ENCODE measurements around the gene SELENOK. TPM values are rescaled to one million over a fixed set of nuclear protein-coding genes. Genes with fewer than 3 reads are reported as not detected.

Gene SELENOK
- polyA plus RNA-seq, 1 donor from 2014 or later = 136 TPM

- Histone ChIP-seq H3K36me3 (ENCODE audit: insufficient read depth, low read length) (no peaks in the 10 kb centered on the region), H3K9me2 (ENCODE audit: insufficient read depth, low read length) (no peaks in the 10 kb centered on the region), H3K27me3 (ENCODE audit: insufficient read depth, low read depth, low read length) (peaks cover 34% of the 10 kb centered on the region), H3K4me2 (ENCODE audit: low read length) (no peak overlapping the region), H3K27ac (ENCODE audit: low read length) (no peak overlapping the region), H3K9ac (ENCODE audit: low read length) (no peak overlapping the region), H3K4me3 (ENCODE audit: low read length) (no peak overlapping the region), H3K9me3 (ENCODE audit: low read length) (no peaks in the 10 kb centered on the region), H3K79me2 (replicated peaks; ENCODE audit: insufficient read depth, low read length) (no peaks in the 10 kb centered on the region), H4K20me1 (ENCODE audit: insufficient read depth) (no peaks in the 10 kb centered on the region), H3F3A (ENCODE audit: insufficient read depth, low read length, poor library complexity, severe bottlenecking) (no peaks in the 10 kb centered on the region), H2AFZ (ENCODE audit: low read depth, low read length) (no peak overlapping the region)
- TF ChIP-seq RAD21 (conservative IDR thresholded peaks at IDR 0.05) (no peak), EZH2 (IDR thresholded peaks at IDR 0.05; ENCODE audit: borderline replicate concordance, insufficient read depth, low read length, poor library complexity, severe bottlenecking) (no peak), POLR2AphosphoS5 (IDR thresholded peaks at IDR 0.05) (no peak), TAF1 (IDR thresholded peaks at IDR 0.05; ENCODE audit: low read depth) (no peak), EP300 (conservative IDR thresholded peaks at IDR 0.05; ENCODE audit: poor library complexity, severe bottlenecking) (no peak), REST (IDR thresholded peaks at IDR 0.05; ENCODE audit: borderline replicate concordance) (no peak)
Measured at GRCh38 chr3:53844262-53845102, 47.2 kb downstream of the SELENOK start.

- Histone ChIP-seq H2AFZ (ENCODE audit: low read depth, low read length) (no peak overlapping the region), H3K9ac (ENCODE audit: low read length) (no peak overlapping the region), H3K36me3 (ENCODE audit: insufficient read depth, low read length) (no peaks in the 10 kb centered on the region), H3K79me2 (replicated peaks; ENCODE audit: insufficient read depth, low read length) (no peaks in the 10 kb centered on the region), H4K20me1 (ENCODE audit: insufficient read depth) (no peaks in the 10 kb centered on the region), H3F3A (ENCODE audit: insufficient read depth, low read length, poor library complexity, severe bottlenecking) (no peaks in the 10 kb centered on the region), H3K4me2 (ENCODE audit: low read length) (no peak overlapping the region), H3K27me3 (ENCODE audit: insufficient read depth, low read depth, low read length) (peaks cover 34% of the 10 kb centered on the region), H3K27ac (ENCODE audit: low read length) (no peak overlapping the region), H3K9me3 (ENCODE audit: low read length) (no peaks in the 10 kb centered on the region), H3K4me3 (ENCODE audit: low read length) (no peak overlapping the region), H3K9me2 (ENCODE audit: insufficient read depth, low read length) (no peaks in the 10 kb centered on the region)
- TF ChIP-seq SMC3 (conservative IDR thresholded peaks at IDR 0.05; ENCODE audit: poor library complexity) (no peak), MXI1 (conservative IDR thresholded peaks at IDR 0.05; ENCODE audit: poor library complexity, severe bottlenecking) (no peak), EZH2 (IDR thresholded peaks at IDR 0.05; ENCODE audit: borderline replicate concordance, insufficient read depth, low read length, poor library complexity, severe bottlenecking) (no peak), CTCF (IDR thresholded peaks at IDR 0.05; ENCODE audit: poor library complexity, severe bottlenecking) (no peak), TAF1 (IDR thresholded peaks at IDR 0.05; ENCODE audit: low read depth) (no peak), EP300 (conservative IDR thresholded peaks at IDR 0.05; ENCODE audit: poor library complexity, severe bottlenecking) (no peak), POLR2AphosphoS5 (IDR thresholded peaks at IDR 0.05) (no peak), RAD21 (conservative IDR thresholded peaks at IDR 0.05) (no peak), REST (IDR thresholded peaks at IDR 0.05; ENCODE audit: borderline replicate concordance) (no peak)
Measured at GRCh38 chr3:53843195-53844177, 48.2 kb downstream of the SELENOK start.
